GF-D8 (cell line): ENCODE measurements around the gene OTUB2.
"Not testable (repeated sequence)": the region's sequence is repeated elsewhere in the genome, so short reads cannot be mapped to it uniquely, and the experiment has no call there.

Source experiments
- DNase-seq: peaks from one replicate; lab custom pipeline; 2025; lab: John Stamatoyannopoulos, UW

The OTUB2 gene

DNA sequence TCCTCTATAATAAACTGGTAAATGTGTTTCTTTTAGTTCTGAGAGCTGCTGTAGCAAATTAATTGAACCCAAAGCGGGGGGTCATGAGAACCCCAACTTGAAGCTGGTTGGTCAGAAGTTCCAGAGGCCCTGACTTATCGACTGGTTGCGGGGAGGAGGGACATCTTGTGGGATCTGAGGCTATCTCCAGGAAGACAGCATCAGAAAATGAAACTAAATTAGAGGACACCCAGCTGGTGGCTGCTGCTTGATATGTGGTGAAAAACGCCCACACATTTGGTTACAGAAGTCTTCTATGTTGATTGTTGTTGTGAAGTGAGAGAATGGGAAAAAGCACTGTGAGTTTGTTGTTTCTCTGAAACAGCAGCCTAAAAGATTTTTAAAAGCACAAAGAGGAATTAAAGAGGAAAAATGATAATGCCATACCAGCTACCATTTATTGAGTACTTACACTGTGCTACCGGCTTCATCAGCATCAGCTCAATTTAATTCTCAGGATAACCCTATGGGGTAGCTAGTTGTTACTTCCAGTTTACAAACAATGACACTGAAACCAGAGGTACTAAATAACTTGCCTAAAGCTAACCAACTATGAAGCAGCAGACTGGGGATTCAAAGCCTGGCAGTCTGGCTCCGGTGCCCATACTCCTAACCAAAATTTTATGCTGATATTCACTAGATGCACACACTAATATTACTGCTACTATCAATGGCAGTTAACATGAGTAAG is 30.6 kb downstream of the OTUB2 start:
- no peak for DNase-seq

DNA sequence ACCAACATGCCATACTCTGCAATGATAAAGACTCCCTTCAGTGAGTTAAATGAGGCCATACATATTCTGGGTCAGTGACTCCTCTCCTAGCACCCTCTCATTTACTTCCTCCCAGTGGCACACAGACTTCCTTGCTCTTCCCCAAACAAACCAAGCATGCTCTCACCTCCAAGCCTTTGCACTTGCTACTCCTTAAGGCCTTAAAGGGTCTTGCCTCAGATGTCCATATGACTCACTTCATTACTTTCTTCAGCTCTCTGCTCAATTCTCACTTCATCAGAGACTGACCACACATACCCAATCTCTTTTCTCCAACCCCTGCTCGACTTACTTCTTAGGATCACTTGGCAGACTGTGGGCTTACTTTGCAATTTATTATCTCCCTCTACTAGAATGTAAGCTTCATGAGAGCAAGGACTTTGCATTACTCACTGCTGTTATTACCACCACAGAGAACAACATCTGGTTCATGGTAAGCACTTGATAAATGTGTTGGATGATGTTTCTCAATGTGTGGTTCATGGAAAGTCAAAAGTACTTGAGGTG is 32.1 kb downstream of the OTUB2 start:
- DNase-seq: no peak

DNA sequence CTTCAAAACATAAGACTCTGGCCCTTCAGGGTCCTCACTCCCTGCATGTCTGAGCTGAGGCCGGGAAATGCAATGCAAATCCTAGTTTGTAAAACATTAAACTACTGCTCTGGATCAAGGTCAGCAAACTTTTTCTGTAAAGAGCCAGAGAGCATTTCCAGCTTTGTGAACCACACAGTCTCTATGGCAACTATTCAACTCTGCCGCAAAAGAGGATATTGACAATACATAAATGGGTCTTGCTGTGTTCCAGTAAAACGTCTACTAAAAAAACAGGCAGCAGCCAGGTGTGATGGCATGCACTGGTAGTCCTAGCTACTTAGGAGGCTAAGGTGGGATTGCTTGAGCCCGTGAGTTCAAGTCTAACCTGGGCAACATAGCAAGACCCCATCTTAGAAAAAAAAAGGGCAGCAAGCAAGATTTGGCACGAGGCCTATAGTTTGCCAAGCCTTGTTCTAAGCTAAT is 32.6 kb downstream of the OTUB2 start:
- no peak for DNase-seq

DNA sequence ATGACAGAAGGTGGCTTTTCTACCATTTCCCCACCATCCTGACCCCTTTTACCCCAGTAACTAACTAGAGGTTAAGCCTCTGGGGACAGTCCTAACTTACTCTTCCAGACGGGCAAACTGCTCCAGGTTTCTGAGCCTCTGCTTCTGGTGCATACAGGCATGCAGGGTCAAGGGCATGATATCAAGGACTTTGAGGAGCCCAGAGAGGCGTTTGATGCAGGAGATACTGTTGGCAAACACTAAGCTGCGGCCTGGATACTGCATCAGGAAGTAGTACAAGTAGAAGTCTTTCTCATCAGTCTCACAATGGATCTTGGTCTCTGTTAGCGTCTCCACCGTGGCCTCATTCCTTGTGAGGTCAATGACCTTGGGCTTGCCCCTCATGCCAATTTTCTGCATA is 33.9 kb downstream of the OTUB2 start:
- DNase-seq: no peak

DNA sequence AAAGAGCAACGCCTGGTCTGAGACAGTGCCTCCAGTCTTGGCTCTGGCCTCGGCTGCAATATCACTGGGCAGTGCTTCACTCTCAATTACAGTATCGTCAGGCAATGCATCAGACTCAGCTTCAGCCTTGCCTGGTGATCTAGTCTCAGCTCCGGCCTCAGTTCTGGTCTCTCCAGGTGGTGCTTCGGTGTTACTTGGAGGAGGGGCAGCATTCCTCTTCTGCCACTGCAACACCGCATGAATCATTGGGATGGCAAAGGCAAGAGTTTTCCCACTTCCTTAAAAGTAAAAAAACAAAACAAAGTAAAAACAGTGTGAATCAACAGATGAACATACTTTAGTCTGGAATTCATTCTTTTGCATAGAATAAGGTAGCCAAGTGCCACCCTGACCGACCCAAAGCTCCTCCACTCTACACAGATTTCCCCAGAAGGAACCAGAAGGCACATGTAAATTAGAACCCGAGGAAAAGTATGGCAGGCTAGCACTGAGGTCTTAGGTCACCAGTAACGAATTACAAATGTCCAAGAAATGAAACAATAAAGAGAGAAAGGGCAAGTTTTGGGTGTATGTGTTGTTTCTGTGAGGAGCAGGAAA is 36.3 kb downstream of the OTUB2 start:
- no peak for DNase-seq

DNA sequence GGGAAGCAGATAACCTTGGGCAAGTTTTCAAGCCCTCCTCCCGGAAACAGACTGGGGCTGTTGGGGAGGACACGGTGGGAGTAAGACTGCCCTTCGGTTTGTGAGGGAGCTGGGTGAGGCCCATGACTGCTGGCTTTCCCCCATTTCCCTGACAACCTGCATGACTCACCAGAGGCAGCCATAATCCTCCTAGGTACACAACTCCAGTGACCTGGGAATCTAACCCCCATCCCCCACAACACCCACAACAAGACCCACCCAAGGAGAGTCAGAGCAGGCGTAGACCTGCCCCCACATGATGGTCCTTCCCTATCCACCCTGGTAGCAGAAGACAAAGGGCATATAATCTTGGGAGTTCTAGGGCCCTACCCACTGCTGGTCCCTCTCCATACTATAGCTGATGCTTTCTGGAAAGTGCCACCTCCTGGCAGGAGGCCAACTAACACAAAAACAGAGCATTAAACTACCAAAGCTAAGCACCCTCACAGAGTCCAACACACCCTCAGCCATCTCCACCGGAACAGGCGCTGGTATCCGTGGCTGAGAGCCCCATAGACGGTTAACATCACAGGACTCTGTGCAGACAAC is 40.0 kb downstream of the OTUB2 start:
- no peak for DNase-seq

DNA sequence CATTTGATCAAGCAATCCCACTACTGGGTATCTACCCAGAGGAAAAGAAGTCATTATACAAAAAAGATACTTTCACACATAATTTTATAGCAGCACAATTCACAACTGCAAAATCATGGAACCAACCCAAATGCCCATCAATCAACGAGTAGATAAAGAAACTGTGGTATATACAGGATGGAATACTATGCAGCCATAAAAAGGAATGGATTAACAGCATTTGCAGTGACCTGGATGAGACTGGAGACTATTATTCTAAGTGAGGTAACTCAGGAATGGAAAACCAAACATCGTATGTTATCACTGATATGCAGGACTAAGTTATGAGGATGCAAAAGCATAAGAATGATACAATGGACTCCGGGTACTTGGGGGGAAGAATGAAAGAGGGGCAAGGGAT is 45.9 kb downstream of the OTUB2 start:
- not testable (repeated sequence) for DNase-seq

DNA sequence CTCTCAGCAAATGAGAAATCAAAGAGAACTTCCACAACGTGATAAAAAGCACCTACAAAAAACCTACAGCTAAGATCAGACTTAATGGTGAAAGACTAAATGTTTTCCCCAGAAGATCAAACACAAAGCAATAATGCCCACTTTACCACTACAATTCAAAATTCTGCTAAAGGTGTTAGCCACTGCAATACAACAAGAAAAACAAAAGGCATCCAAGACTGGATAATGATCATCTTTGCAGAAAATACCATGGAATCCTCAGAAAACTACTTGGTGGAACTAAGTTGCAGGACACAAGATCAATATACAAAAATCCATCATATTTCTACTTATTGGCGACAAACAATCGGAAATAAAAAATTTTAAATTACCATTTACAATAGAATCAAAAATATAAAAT is 48.4 kb downstream of the OTUB2 start:
- no peak for DNase-seq

DNA sequence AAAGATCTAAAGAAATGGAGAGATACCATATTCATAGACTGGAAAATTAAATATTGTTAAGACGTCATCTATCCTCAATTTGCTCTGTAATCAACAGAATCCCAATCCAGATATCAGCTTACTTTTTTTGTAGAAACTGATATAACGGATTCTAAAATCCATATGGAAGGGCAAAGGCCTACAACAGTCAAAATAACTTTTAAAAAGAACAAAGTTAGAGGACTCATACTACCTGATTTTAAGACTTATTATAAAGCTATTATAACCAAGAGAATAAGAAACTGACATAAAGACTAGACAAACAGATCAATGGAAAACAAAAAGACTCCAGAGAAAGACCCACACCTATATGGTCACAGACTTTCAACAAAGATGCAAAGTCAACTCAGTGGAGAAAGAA is 48.9 kb downstream of the OTUB2 start:
- DNase-seq: no peak

DNA sequence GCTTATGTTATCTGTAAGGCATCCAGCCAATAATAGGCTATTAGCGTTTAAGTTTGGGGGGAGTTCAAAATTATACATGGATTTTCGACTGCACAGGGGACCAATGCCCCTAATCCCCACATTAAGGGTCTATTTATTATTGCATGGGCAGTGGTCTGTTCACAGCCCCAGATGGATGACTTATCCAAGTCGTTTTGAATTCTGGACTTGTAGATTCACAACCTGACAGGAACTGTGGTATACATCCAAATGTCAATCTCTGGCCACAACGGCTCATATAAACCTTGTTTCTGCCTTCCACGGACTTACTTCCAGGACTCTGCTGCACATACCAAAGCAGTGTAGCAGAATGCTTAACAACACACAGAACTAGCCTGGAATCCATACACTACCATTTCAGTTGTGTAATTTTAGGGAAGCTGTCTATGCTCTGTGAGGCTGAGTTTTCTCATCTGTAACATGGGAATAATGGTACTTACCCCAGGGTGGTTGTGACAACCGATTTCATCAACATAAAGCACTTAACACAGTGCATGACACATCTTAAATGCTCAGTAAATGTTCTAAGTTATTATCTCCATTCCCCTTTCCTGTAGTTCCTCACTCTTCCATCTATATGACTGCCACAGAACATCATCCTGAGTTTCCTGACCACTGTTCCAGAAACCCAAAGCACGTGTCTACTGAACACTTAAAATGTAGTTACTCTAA is 51.1 kb downstream of the OTUB2 start:
- DNase-seq: no peak

DNA sequence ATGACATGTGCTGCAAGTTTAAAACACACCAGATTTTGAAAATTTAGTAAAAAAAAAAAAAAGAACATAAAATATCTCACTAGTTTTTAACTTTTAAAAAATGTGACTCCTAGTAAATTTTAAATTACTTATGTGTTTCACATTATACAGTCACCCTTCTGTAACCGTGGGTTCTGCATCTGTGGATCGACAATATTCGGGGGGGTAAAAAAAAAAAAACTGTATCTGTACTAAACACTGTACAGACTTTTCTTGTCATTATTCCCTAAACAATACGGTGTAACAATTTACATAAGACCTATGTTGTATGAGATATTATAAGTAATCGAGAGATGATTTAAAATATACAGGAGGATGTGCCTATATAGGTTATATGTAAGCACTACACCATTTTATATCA is 51.7 kb downstream of the OTUB2 start:
- DNase-seq: no peak

DNA sequence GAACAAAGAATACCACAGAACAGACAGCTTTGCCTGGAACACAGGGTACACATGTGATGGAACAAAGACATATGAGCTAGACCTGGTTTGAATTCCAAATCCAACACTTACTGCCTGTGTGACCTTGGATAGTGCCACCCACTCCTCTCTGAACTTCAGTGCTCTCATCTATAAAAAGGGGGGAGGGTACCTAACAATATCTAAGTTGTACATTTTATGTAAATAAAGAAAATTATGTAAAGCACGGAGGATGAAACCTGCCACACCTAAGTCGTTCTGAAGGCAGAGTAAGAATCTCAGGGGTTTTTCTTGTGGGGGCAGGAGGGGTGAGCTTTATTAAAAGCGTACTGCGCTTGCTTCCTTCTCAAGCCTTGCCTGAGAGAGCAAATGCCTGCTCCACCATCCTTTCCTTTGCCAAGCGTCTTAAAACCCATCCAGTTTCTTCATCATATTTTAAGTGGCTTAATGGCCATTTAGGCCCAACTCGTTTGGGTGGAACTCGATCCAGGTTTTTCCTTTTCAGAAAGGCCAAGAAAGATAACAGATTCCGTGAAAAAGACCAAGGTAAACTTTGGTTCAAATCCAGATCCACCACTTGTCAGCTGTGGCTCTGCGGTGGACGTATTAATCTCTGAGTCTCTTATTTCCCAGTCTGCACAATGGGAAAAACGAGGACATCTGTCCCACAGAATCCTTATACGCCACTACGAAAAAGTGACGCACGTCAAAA is 53.9 kb downstream of the OTUB2 start:
- no peak for DNase-seq

DNA sequence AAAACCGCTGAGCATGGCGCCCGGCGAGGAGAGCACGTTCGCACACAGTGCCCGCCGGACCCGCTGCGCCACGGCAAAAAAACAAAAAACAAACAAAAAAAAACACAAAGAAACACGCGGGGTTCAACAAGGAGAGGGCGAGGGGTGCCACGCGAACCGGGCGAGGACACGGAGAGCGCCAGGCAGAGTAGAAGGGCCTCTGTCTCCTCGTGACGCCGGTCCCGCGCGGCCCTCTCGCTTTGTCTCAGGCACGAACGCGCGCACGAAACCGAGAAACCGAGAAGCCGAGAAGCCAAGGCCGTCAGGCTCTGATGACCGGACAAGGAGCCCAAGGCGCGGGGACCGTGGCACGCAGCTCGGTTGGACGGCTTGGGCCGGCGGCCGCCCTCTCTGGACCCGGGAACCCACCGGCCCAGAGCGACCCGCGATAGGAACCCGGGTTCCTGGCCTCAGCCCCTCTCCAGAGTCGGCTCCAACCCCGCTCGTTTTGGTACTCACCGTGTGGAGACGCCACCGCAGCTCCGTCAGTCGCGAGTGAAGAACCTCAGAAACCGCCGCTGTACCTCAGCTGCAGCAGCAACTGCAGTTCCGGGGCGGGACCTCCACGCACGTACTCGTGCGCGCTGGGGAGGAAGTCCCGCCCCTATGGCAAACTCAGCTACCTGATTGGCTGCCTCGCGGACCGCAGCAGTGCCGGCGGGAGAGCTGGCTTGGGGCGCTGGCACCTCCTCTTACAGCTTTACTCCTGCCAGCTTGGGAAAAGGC is 54.7 kb downstream of the OTUB2 start, which contains the start of the genes DDX24 and IFI27L1:
Gene DDX24 (minus strand): TSS at position 582 of the 765 bp plus-strand sequence. CDS start 1,460 bp downstream, outside the sequence.
Gene IFI27L1 (plus strand): TSS at position 690 of the 765 bp plus-strand sequence. CDS start 15,628 bp downstream, outside the sequence.
- peak; percentile 54 for DNase-seq

DNA sequence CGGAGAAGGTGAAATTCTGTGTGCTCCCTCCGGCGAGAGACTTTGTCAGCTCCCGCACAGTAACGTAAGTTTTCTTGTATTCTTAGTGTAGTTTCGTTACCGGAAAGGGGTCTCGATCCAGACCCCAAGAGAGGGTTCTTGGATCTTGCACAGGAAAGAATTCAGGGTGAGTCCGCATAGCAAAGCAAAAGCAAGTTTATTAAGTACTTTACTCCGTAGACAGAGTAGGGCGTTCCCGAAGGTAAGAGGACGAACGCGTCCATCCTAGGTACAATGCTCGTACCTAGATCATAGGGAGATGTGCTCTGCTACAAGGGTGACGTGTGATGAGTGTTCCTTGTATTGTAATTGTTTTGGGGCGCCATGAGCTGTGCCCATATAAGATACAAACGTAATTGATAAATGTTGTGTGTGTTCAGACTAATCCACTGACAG is 55.3 kb downstream of the OTUB2 start:
- DNase-seq: no peak

DNA sequence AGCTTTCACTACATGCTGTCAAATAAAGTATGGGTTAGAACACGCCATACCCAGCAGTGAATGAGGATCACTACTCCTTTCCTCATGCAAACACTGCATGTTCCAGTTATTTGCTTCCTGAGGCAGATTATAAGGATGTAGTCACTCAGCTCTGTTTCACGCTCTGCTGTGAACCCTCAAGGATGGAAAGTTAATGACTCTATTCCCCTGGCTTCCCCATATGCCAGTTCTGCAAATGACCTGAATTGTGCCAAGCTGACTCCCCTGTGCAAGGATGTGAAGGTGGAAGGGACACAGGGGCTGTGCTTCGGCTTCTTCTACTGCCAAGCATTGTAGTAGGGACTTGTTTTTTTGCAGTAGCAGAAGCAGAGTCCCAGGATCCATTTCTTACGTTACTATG is 61.8 kb downstream of the OTUB2 start:
- DNase-seq: no peak

DNA sequence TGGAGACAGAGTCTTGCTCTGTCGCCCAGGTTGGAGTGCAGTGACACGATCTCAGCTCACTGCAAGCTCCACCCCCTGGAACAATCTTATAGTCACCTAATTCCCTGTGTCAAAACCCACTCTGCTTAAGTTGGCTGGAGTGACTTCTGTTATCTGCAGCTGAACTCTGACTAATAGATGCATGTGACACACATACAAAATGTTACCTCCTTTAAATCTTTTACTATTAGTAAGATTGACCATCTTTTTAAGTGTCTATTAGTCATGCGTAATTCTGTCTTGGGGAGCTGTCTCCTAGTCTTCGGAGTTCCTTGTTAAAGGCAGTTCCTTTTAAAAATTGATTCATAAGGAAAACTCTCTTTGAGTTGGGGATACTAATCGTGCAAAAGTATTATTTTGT is 62.4 kb downstream of the OTUB2 start:
- DNase-seq: no peak

DNA sequence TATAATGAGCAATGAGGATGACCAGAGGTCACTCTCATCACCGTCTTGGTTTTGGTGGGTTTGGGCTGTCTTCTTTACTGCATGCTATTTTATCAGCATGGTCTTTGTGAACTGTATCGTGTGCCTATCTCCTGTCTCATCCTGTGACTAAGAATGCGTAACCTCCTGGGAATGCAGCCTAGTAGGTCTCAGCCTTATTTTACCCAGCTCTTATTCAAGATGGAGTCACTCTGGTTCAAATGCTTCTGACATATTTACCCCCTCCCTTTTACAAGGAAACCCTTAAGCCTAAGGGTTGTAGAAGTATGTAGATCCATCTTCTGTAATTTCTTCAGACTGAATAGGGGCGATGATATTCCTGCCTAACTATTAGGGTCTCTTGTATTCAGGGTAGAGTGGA is 63.3 kb downstream of the OTUB2 start:
- no peak for DNase-seq

DNA sequence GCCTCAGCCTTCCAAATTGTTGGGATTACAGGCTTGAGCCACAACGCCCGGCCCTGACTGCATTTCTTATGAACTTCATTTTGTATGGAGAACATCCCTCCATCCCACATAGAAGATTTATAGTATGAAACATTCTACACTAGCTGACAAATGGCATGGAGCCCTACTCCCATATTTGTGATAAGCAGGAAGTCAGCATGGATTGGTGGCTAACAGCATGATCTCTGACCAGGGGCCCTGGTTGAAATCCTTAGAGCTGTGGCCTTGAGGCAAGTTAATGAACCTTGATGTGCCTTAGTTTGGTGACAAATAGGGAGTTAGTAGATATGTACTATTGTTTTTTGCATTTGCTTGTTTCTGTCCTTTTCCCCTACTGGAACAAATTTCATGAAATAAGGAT is 67.3 kb downstream of the OTUB2 start:
- no peak for DNase-seq

DNA sequence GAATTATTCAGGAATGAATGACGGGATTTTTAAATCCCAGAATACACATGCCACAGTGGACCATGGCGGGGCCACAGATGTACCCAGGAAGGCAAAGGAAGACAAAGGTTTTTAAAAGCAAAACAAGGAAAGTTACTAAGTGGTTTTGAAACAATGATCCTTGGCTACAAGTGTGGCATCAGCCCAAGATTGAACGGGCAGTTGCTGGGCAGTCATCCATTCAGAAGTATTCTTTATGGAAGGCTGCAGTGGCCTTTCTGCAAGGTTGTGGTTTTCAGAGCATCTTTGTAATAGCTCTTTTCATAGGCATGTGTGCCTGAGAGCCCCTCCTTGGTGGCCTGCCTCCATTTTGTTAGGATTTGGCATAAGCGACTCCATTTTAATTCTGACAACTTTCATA is 71.0 kb downstream of the OTUB2 start:
- no peak for DNase-seq
